Testis (tissue), 2 donors: ENCODE data around the gene TTBK2.

Source experiments
- POLR2A ChIP-seq: fragments of 450-650 bp; IDR thresholded peaks from one replicate; pipeline ENCODE4 v1.6.1; 2017; ENCODE audit warnings: antibody characterized with exemption, mild to moderate bottlenecking, moderate library complexity
- TF ChIP-seq, protein P1 (sequence below), 3 experiments: fragments of 450-650 bp in 2 of 3; fragments of 200-600 bp in 1 of 3; sonication (generic) in 1 of 3; IDR thresholded peaks; one replicate each; pipeline ENCODE4 v1.5.1; 2016 to 2019; ENCODE audit warnings: antibody characterized with exemption in 3 of 3, mild to moderate bottlenecking in 2 of 3, moderate library complexity in 1 of 3

GRCh38 chr15:42782716-42783115 is 137.9 kb downstream of the TTBK2 start:
- TF ChIP-seq, protein P1, sequence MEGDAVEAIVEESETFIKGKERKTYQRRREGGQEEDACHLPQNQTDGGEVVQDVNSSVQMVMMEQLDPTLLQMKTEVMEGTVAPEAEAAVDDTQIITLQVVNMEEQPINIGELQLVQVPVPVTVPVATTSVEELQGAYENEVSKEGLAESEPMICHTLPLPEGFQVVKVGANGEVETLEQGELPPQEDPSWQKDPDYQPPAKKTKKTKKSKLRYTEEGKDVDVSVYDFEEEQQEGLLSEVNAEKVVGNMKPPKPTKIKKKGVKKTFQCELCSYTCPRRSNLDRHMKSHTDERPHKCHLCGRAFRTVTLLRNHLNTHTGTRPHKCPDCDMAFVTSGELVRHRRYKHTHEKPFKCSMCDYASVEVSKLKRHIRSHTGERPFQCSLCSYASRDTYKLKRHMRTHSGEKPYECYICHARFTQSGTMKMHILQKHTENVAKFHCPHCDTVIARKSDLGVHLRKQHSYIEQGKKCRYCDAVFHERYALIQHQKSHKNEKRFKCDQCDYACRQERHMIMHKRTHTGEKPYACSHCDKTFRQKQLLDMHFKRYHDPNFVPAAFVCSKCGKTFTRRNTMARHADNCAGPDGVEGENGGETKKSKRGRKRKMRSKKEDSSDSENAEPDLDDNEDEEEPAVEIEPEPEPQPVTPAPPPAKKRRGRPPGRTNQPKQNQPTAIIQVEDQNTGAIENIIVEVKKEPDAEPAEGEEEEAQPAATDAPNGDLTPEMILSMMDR (IDR thresholded peaks at IDR 0.05) = no peak
- no peak for TF ChIP-seq POLR2A
